HCT116 (cell line): ENCODE results near the gene TMEM200C. TPM values are rescaled to one million over a fixed set of nuclear protein-coding genes. Genes with fewer than 3 reads are reported as not detected.

Source experiments
- ATAC-seq: fragments of 200-7000 bp; cut with Tn5 transposase; 2 replicates; pipeline ENCODE4 v1.9.1; 2020; ENCODE audit warnings: mild to moderate bottlenecking, moderate library complexity
- BruUV-seq: library from RNA; stranded (reverse); fragments of 400-500 nt; replicated peaks from 2 replicates; lab custom pipeline; 2021; lab: Mats Ljungman, UMichigan
- CTCF ChIA-PET: fragments of 300-600 bp; sonication (Branson Sonifier 250); formaldehyde crosslinking; loops from one replicate; lab custom pipeline; 2021; ENCODE audit warnings: antibody characterized with exemption; lab: Charles Lee
- POLR2A ChIA-PET: fragments of 300-600, 350-600 bp; sonication (Branson Sonifier 250); formaldehyde crosslinking; loops from one replicate; lab custom pipeline; 2021; ENCODE audit warnings: antibody characterized with exemption; lab: Charles Lee
- RAD21 ChIA-PET, 2 experiments: fragments of 300-600 bp; sonication (Branson Sonifier 250); formaldehyde crosslinking; loops; one replicate each; lab custom pipeline; 2023; ENCODE audit warnings: low total read pairs in 2 of 2; ENCODE audit not compliant: uncharacterized antibody in 2 of 2, unreplicated experiment in 2 of 2, low non-redundant PET in 1 of 2; lab: Charles Lee
- DNase-seq: peaks from one replicate; pipeline ENCODE4 v3.0.0-alpha.2; 2010; ENCODE audit warnings: low read depth, low spot score
- H2AFZ ChIP-seq: fragments of 200-600 bp; shearing (Covaris generic), sonication (generic); 2 replicates; pipeline ENCODE4 v1.6.1; 2017; ENCODE audit warnings: low read depth, mixed run types, mixed read lengths, antibody characterized with exemption, low read length; ENCODE audit not compliant: poor library complexity, severe bottlenecking
- H3K27ac ChIP-seq: 2 replicates; pipeline ENCODE4 v1.5.1; 2012; ENCODE audit warnings: low read depth, low read length
- H3K27me3 ChIP-seq: fragments of 200-600 bp; sonication (generic); 2 replicates; pipeline ENCODE4 v1.6.1; 2016; ENCODE audit warnings: mixed run types, low read length, mixed read lengths; ENCODE audit not compliant: insufficient read depth
- H3K36me3 ChIP-seq, 2 experiments: fragments of 200-500 bp in 1 of 2; fragments of 200-600 bp in 1 of 2; sonication (Bioruptor generic) in 1 of 2; sonication (generic) in 1 of 2; 2 replicates each; pipeline versions ENCODE4 v1.5.1 to v1.6.1; 2014 to 2016; ENCODE audit warnings: low read length in 2 of 2, inconsistent platforms in 1 of 2, mixed read lengths in 1 of 2, mixed run types in 1 of 2; ENCODE audit not compliant: insufficient read depth in 2 of 2, control insufficient read depth in 1 of 2
- H3K4me1 ChIP-seq, 2 experiments: fragments of 200-600 bp in 1 of 2; sonication (generic) in 1 of 2; 2 replicates each; pipeline versions ENCODE4 v1.5.1 to v1.6.1; 2012 to 2017; ENCODE audit warnings: low read length in 2 of 2, inconsistent platforms in 1 of 2, mild to moderate bottlenecking in 1 of 2, mixed read lengths in 1 of 2, mixed run types in 1 of 2, moderate library complexity in 1 of 2; ENCODE audit not compliant: insufficient read depth in 2 of 2, control insufficient read depth in 1 of 2
- H3K4me2 ChIP-seq: fragments of 200-600 bp; sonication (generic); 2 replicates; pipeline ENCODE4 v1.6.1; 2017; ENCODE audit warnings: mixed run types, low read length, mixed read lengths
- H3K4me3 ChIP-seq, 2 experiments: fragments of 200-600 bp in 1 of 2; sonication (generic) in 1 of 2; replicated peaks in 1 of 2; 2 replicates each; pipeline ENCODE4 v1.5.1; 2011 to 2016; ENCODE audit warnings: low read length in 2 of 2, control low read depth in 1 of 2, low read depth in 1 of 2, mild to moderate bottlenecking in 1 of 2, mixed read lengths in 1 of 2, mixed run types in 1 of 2
- H3K79me2 ChIP-seq: fragments of 200-600 bp; sonication (generic); 2 replicates; pipeline ENCODE4 v1.6.1; 2017; ENCODE audit warnings: mild to moderate bottlenecking, mixed run types, low read length, moderate library complexity, mixed read lengths; ENCODE audit not compliant: insufficient read depth
- H3K9ac ChIP-seq: fragments of 200-600 bp; sonication (generic); 2 replicates; pipeline ENCODE4 v1.6.1; 2016; ENCODE audit warnings: low read length, mixed read lengths
- H3K9me2 ChIP-seq: fragments of 200-600 bp; sonication (generic), shearing (Covaris generic); 2 replicates; pipeline ENCODE4 v1.6.1; 2017; ENCODE audit warnings: mixed run types, mild to moderate bottlenecking, moderate library complexity; ENCODE audit not compliant: insufficient read depth
- H3K9me3 ChIP-seq, 2 experiments: fragments of 200-500 bp in 1 of 2; fragments of 200-600 bp in 1 of 2; sonication (Bioruptor generic) in 1 of 2; sonication (generic) in 1 of 2; 2 replicates each; pipeline ENCODE4 v1.6.1; 2014 to 2017; ENCODE audit warnings: low read length in 2 of 2, mixed read lengths in 2 of 2, inconsistent platforms in 1 of 2, low read depth in 1 of 2, mild to moderate bottlenecking in 1 of 2, mixed run types in 1 of 2, moderate library complexity in 1 of 2; ENCODE audit not compliant: control insufficient read depth in 1 of 2, insufficient read depth in 1 of 2
- H4K20me1 ChIP-seq: fragments of 200-600 bp; sonication (generic), shearing (Covaris generic); 2 replicates; pipeline ENCODE4 v1.6.1; 2017; ENCODE audit warnings: mixed run types, mild to moderate bottlenecking, moderate library complexity; ENCODE audit not compliant: insufficient read depth
- ATF3 ChIP-seq: IDR thresholded peaks from 2 replicates; pipeline ENCODE4 v1.6.1; 2012
- CBX3 ChIP-seq: IDR thresholded peaks from 2 replicates; pipeline ENCODE4 v1.6.1; 2012; ENCODE audit warnings: low read depth
- CTCF ChIP-seq, 3 experiments: fragments of 200-600 bp in 1 of 3; sonication (generic) in 1 of 3; IDR thresholded peaks in 2 of 3; conservative IDR thresholded peaks in 1 of 3; 2 replicates each; pipeline ENCODE4 v1.5.1; 2012 to 2017; ENCODE audit warnings: low read depth in 2 of 3, low read length in 2 of 3, antibody characterized with exemption in 1 of 3, borderline replicate concordance in 1 of 3, control low read depth in 1 of 3, mild to moderate bottlenecking in 1 of 3, mixed read lengths in 1 of 3, mixed run types in 1 of 3, moderate library complexity in 1 of 3; ENCODE audit not compliant: insufficient read depth in 1 of 3
- FOSL1 ChIP-seq: IDR thresholded peaks from 2 replicates; pipeline ENCODE4 v1.6.1; 2012; ENCODE audit warnings: low read depth
- JUND ChIP-seq: IDR thresholded peaks from 2 replicates; pipeline ENCODE4 v1.6.1; 2012
- MAX ChIP-seq: IDR thresholded peaks from 2 replicates; pipeline ENCODE4 v1.6.1; 2012
- SIN3A ChIP-seq: IDR thresholded peaks from 2 replicates; pipeline ENCODE4 v1.6.1; 2012; ENCODE audit warnings: low read depth
- SRF ChIP-seq: IDR thresholded peaks from 2 replicates; pipeline ENCODE4 v1.6.1; 2012; ENCODE audit warnings: low read depth
- intact Hi-C: fragments of 100-400 bp; cut with micrococcal nuclease; formaldehyde crosslinking; loops from 2 replicates; pipeline ENCODE4 v1.10.0; 2022
- total RNA-seq: library from RNA; stranded (reverse); gene quantifications from one replicate; pipeline ENCODE4 v1.2.1, GENCODE V29; 2021; ENCODE audit not compliant: unreplicated experiment

The TMEM200C gene
- total RNA-seq, 1 experiment from 2014 or later: not detected

- H3K9me3 ChIP-seq: peaks cover 1 to 8% of the 10 kb centered on the region in 2 experiments; a peak in 2 of 4 replicates
- H3K79me2 ChIP-seq: no peaks in the 10 kb centered on the region
- intact Hi-C loops: no loop called here
- TF ChIP-seq ATF3 (no peak), CBX3 (no peak), SIN3A (no peak), JUND (no peak), CTCF (IDR thresholded peaks at IDR 0.05 in 2 of 3, conservative IDR thresholded peaks at IDR 0.05 in 1 of 3; ENCODE audit: borderline replicate concordance in 1 of 3, insufficient read depth in 1 of 3, low read depth in 2 of 3, low read length in 2 of 3) (no peak), FOSL1 (no peak), MAX (no peak), SRF (no peak)
- DNase-seq (no peak), ATAC-seq (no peak)
- H3K27ac ChIP-seq: no peak overlapping the region
- H3K4me2 ChIP-seq: no peak overlapping the region
- ChIA-PET CTCF (no interaction called here), POLR2A (no interaction called here), RAD21 (no interaction called here)
- no peak overlapping the region for H3K4me3 ChIP-seq
- H3K9ac ChIP-seq: no peak overlapping the region
- no peaks in the 10 kb centered on the region for H3K4me1 ChIP-seq
- no peaks in the 10 kb centered on the region for H4K20me1 ChIP-seq
- H2AFZ ChIP-seq: no peak overlapping the region
- BruUV-seq: no TSS peak
- no peaks in the 10 kb centered on the region for H3K9me2 ChIP-seq
- H3K36me3 ChIP-seq: no peaks in the 10 kb centered on the region
- no peaks in the 10 kb centered on the region for H3K27me3 ChIP-seq
Observed at GRCh38 chr18:5894611-5895298, 567 bp downstream of the TMEM200C start.
